Prostate gland (tissue), 2 donors: ENCODE measurements around the gene LMNA.

Experiments used
- CTCF ChIP-seq, 4 experiments: fragments of 200-600 bp in 2 of 4; fragments of 450-650 bp in 2 of 4; sonication (generic) in 2 of 4; IDR thresholded peaks; 1 replicate in 3 of 4; 2 replicates in 1 of 4; pipeline ENCODE4 v1.5.1; 2016 to 2019; ENCODE audit warnings: antibody characterized with exemption in 4 of 4, mild to moderate bottlenecking in 2 of 4, moderate library complexity in 2 of 4
- POLR2A ChIP-seq: fragments of 450-650 bp; IDR thresholded peaks from one replicate; pipeline ENCODE4 v1.6.1; 2016; ENCODE audit warnings: antibody characterized with exemption, mild to moderate bottlenecking

GRCh38 chr1:156075162-156075561 lies 39.3 kb upstream of the LMNA start:
- TF ChIP-seq POLR2A: no peak
- no peak for TF ChIP-seq CTCF (IDR thresholded peaks at IDR 0.05)
